NCI-H2227 (cell line): ENCODE results near the gene TMEM200B.
"Not testable (repeated sequence)": the region's sequence is repeated elsewhere in the genome, so short reads cannot be mapped to it uniquely, and the experiment has no call there.

Source experiments
- DNase-seq: peaks from one replicate; lab custom pipeline; 2025; ENCODE audit not compliant: unreplicated experiment; lab: John Stamatoyannopoulos, UW

The TMEM200B gene

DNA sequence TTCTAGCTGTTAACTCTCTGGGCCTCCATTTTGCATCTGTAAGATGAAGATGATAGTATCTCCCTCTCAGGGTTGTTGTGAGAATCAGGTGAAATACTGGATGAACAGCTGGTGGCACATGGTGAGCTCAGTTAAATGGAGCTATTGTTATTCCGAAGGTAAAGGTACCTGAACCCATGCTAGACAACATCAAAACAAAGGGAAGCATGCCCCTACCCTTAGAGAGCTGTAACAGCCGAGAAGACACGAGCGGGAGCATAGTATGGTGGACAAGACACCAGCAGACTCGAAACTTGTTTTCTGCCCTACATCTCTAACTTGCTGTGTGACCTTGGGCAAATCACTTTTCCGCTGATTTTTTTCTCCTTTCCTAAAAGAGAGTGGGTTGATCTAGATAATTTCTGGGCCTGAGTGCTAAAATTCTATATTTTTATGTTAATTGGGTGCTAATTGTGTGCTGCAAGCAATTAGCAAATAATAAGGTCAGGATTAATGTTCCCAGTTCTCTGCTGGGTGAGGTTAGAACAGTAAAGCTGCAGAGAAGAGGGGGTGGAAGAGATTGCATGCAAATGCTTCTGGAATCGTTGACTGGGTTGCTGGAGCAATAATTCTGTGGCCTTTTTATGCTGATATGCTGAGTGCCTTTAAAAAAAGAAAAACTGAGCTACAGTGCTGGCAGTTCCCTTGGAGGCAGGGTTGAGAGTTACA, 10.8 kb downstream of the TMEM200B start:
- no peak for DNase-seq

- not testable (repeated sequence) for DNase-seq
Observed at GRCh38 chr1:29108041-29108440, 15.7 kb downstream of the TMEM200B start.

DNA sequence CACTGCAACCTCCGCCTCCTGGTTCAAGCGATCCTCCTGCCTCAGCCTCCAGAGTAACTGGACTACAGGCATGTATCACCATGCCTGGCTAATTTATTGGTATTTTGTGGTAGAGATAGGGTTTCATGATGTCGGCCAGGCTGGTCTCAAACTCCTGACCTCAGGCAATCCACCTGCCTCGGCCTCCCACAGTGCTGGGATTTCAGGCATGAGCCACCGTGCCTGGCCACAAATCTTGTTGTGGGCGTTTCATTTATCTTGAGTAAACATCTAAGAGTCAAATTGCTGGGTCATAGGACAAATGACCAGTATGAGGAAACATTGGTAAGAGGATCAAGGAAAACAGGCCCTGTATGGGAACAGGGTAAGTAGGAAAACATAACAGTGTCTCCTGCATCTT, 17.9 kb downstream of the TMEM200B start:
- no peak for DNase-seq

GRCh38 chr1:29100487-29100886, 23.2 kb downstream of the TMEM200B start:
- no peak for DNase-seq

- no peak for DNase-seq
Observed at GRCh38 chr1:29099286-29099685, 24.4 kb downstream of the TMEM200B start.

DNA sequence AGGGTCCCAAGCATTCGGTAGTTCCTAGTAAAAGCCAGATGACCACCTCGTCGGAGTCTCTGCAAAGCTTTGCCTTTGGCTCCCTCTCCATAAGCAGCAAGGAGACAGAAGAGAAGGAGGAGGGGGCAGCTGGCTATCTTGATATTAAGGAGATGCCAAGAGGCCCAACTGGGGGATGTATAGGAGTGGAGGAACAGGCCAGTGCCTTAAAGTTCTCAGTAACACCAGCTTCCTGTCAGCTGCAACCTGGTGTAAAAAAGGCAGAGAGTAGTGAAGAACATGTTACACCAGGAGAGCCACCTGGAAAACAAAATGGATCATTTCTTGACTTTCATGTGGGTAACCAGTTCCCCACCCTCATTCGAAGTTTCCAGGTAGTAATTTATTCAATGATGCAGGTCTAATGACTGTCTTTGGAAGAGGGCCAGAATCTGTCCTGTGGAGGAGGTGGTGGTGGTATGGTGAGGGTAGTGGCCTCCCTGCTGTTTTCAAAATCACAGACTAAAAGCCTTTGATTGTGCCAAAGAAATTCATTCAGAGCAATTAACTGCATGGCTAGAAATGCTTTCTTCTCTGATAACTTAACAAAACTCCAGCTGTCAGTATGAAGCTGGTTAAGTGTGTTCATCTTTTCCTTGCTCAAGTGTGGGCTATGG, 27.3 kb downstream of the TMEM200B start:
- DNase-seq = peak; percentile 89

DNA sequence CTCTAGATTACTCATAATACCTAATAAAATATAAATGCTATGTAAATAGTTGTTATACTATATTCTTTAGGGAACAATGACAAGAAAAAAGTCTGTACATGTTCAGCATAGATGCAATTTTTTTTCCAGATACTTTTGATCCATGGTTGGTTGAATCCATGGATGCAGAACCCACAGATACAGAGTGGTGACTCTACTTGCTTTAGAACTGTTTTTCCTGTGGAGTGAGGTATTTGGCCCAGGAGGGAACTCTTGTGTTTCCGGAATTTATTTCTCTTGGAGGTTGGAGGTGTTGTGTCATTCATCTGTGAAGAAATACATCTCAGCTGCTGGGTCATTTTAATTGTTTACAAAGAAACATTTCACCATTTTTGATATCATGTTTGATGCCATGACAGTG, 28.7 kb downstream of the TMEM200B start:
- no peak for DNase-seq

- DNase-seq = no peak
Observed at GRCh38 chr1:29094433-29094832, 29.3 kb downstream of the TMEM200B start.

- not testable (repeated sequence) for DNase-seq
Observed at GRCh38 chr1:29092704-29093103, 31.0 kb downstream of the TMEM200B start.

DNA sequence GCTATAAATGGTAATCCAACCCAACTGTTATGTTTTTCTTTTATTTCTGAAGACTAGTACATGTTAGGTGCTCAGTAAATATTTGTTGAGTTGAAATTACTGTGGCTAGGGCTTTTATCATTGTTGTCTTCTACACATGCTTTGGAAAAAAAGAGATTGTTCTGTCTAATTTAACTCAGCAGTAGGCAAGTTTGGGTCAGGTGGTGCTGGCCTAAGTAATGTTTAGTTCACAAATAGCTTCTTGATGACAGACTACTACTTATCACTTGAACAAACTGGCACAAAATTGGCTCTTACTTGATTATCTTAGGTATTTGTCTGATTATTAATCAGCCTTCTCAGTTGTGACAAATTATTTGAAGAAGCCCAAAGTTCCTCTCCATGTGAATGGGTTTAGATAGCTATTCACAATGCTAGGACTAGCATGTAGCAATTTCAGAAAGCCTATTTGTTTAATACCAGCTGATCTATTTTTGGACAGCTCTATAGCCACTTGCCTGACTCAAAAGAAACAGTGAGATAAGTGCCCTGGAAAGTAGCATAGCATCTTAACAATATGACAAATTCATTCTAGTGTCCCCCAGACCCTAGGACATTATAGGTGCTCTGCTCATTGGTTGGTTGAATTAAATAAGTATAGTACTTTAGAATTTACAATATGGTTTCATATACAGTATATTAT, 32.6 kb downstream of the TMEM200B start:
- DNase-seq = peak; percentile 70

DNA sequence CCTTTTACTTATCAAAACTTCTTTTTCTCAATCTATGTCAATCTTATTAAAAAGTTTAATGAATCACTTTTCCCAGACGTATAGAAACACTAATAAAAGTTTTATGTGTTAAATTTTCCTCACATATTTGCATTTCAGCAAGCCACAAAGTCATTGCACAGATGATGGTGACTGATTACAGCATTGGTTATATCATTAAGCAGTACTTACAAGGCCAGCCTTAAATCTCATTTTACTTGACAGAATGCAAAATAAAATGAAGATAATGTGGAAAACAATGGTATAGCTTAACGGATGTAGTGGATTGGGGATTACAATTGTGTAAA, 39.5 kb downstream of the TMEM200B start:
- DNase-seq = no peak

- DNase-seq = no peak
Observed at GRCh38 chr1:29083317-29084195, 40.1 kb downstream of the TMEM200B start.

GRCh38 chr1:29082519-29082918, 41.2 kb downstream of the TMEM200B start:
- no peak for DNase-seq

- no peak for DNase-seq
Observed at GRCh38 chr1:29081201-29081600, 42.5 kb downstream of the TMEM200B start.

DNA sequence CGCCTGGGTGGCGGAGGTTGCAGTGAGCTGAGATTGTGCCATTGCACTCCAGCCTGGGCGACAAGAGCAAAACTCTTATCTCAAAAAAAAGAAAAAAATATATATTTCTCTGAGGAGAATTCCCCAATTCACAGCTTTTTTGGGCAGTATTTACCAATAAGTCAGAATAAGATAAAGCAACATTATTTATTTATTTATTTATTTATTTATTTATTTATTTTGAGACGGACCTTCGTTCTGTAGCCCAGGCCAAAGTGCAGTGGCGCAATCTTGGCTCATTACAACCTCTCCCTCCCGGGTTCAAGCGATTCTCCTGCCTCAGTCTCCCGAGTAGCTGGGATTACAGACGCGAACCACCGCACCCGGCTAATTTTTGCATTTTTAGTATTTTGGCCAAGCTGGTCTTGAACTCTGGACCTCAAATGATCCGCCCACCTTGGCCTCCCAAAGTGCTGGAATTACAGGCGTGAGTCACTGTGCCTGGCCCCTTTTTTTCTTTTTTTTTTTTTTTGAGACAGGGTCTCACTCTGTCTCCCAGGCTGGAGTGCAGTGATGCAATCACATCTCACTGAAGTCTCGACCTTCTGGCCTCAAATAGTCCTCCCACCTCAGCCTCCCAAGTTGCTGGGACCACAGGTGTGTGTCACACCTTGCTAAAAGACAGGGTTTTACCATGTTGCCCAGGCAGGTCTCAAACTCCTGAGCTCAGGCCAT, 43.6 kb downstream of the TMEM200B start:
- not testable (repeated sequence) for DNase-seq

DNA sequence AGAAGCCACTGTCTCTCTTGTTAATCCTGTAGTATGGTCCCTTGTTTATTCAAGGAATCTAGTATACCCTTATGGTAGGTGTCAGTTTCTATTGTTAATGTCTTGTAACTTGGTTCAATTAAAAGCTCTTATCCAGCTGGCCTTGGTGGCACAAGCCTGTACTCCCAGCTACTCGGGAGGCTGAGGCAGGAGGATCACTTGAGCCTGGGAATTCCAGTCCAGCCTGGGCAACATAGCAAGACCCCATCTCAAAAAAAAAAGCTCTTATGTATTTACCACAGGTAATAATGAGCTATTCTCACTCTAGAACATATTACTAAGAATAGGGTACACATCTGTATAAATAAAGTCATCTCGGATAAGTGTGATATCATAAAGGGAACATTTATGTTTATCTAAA, 46.5 kb downstream of the TMEM200B start:
- no peak for DNase-seq
